ENCODE data around the gene TRIM15.

DNA sequence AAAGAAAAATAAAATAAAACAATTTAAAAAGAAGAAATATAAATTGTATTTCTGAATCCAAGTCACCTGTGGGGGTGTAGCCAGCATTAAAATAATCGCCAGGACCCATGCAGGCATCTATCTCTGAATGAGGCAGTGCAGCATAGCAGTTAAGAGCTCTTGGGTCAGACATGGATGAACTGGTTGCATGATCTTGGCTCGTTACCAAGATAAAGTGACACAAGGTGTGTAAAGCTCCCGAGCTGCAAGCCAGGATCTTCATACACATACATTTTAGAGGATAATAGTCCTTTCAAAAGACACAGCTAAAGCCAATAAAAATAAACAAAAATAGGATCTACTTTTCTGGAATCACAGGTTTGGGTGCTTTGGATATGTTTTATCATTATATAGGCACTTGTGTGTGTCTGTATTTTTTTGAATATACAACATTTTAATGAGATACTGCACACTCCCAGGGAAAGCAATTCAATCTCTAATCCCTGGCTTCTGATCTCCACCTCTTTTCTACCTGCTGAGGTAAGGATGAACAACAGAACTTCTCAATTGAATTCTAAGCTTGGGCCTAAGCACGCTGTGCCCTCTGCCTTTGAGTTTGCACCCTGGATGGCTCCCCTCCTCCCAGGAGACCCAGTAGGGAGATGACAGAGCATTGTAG, 11.2 kb upstream of the TRIM15 start:
- no peak for TF ChIP-seq CTCF (conservative IDR thresholded peaks at IDR 0.05; ENCODE audit: low read depth, low read length)
- no peak for TF ChIP-seq POLR2A (IDR thresholded peaks at IDR 0.05; ENCODE audit: low read depth, low read length)
- no peak for TF ChIP-seq RCOR1 (IDR thresholded peaks at IDR 0.05; ENCODE audit: insufficient replicate concordance, low read length)
- TF ChIP-seq RFX5 (IDR thresholded peaks at IDR 0.05; ENCODE audit: low read depth, low read length) = no peak
- TF ChIP-seq, protein P1, sequence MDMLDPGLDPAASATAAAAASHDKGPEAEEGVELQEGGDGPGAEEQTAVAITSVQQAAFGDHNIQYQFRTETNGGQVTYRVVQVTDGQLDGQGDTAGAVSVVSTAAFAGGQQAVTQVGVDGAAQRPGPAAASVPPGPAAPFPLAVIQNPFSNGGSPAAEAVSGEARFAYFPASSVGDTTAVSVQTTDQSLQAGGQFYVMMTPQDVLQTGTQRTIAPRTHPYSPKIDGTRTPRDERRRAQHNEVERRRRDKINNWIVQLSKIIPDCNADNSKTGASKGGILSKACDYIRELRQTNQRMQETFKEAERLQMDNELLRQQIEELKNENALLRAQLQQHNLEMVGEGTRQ (IDR thresholded peaks at IDR 0.05; ENCODE audit: low read depth, low read length) = no peak
